ENCODE data around the gene RAB3GAP2. TPM values are rescaled to one million over a fixed set of nuclear protein-coding genes. Genes with fewer than 3 reads are reported as not detected.

RAB3GAP2 gene
- total and polyA plus RNA-seq, 9 donors, result 7.6 to 33.4 (median 24.3) TPM

DNA sequence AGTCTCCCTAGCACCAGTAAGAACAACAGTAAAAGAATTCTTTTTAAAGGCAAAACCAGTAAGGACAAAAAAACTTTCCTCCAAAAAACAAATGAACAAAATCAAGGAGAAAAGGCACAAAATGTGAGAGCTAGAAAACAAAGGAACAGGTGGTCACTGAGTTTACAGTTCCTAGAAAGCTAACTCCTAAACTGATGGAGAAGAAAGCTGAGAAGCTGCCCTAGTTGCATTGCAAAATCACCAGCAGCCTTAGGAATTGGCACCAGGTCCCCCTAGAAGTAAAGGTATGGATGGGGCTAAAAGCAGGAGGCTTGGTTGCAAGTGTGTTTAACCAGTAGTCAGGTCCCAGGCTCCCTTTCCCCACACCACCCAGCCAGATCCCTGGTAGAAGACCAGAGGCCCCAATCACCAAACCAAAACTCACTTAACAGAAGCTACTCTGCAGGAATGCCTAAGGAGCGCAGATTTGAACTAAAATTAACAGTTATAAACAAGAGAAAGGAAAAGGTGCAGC lies 47.6 kb downstream of the RAB3GAP2 start:
- no peaks in the 10 kb centered on the region for H3K36me3 ChIP-seq
- no peak overlapping the region for H3K27ac ChIP-seq
- no peak for DNase-seq
- H3K4me1 ChIP-seq (ENCODE audit: insufficient read depth), result no peaks in the 10 kb centered on the region
- no peak overlapping the region for H3K4me3 ChIP-seq
- 93 to 100% (median 95%) methylated on average over 1 of the region's 1 CpG for WGBS, 3 donors
- no peaks in the 10 kb centered on the region for H3K9me3 ChIP-seq
- intact Hi-C loops (cut with DNase I), result no loop called here
- no peaks in the 10 kb centered on the region for H3K27me3 ChIP-seq
- TF ChIP-seq EP300 (IDR thresholded peaks at IDR 0.05) (no peak), POLR2A (IDR thresholded peaks at IDR 0.05) (no peak), CTCF (IDR thresholded peaks at IDR 0.05) (no peak)

- no peaks in the 10 kb centered on the region for H3K27me3 ChIP-seq
- TF ChIP-seq CTCF (IDR thresholded peaks at IDR 0.05) (no peak), POLR2A (IDR thresholded peaks at IDR 0.05) (no peak), EP300 (IDR thresholded peaks at IDR 0.05) (no peak)
- H3K4me3 ChIP-seq, result no peak overlapping the region
- no peaks in the 10 kb centered on the region for H3K36me3 ChIP-seq
- H3K9me3 ChIP-seq, result no peaks in the 10 kb centered on the region
- WGBS, 3 donors, result 95 to 98% (median 97%) methylated on average over 2 of the region's 2 CpGs
- no peak overlapping the region for H3K27ac ChIP-seq
- DNase-seq, result no peak
- no peaks in the 10 kb centered on the region for H3K4me1 ChIP-seq (ENCODE audit: insufficient read depth)
- intact Hi-C loops (cut with DNase I), result no loop called here
Measured at GRCh38 chr1:220224033-220224432, 48.2 kb downstream of the RAB3GAP2 start.

DNA sequence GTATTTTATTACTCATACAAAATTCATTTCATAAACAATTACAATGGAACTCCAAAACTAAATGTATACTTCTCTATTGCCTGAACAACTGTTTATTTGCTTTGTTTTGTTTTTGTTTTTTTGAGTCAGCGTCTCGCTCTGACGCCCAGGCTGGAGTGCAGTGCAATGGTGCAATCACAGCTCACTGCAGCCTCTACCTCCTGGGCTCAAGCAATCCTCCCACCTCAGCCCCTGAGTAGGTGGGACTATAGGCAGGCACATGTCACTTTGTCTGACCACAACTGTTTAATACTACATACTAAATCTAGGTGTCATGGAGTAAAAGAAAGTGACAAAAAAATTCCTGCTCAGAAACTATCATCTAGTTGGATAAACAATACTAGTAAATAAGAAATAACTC lies 49.3 kb downstream of the RAB3GAP2 start:
- H3K9me3 ChIP-seq, result no peaks in the 10 kb centered on the region
- no peaks in the 10 kb centered on the region for H3K36me3 ChIP-seq
- H3K27ac ChIP-seq, result no peak overlapping the region
- no peak overlapping the region for H3K4me3 ChIP-seq
- H3K4me1 ChIP-seq (ENCODE audit: insufficient read depth), result no peaks in the 10 kb centered on the region
- DNase-seq, result no peak
- 73 to 86% (median 77%) methylated on average over 3 of the region's 3 CpGs for WGBS, 3 donors
- TF ChIP-seq POLR2A (IDR thresholded peaks at IDR 0.05) (no peak), CTCF (IDR thresholded peaks at IDR 0.05) (no peak), EP300 (IDR thresholded peaks at IDR 0.05) (no peak)
- no peaks in the 10 kb centered on the region for H3K27me3 ChIP-seq
- intact Hi-C loops (cut with DNase I), result no loop called here

GRCh38 chr1:220221670-220222069 lies 50.6 kb downstream of the RAB3GAP2 start:
- intact Hi-C loops (cut with DNase I), result no loop called here
- Histone ChIP-seq H3K27ac (no peak overlapping the region), H3K36me3 (no peaks in the 10 kb centered on the region), H3K4me1 (ENCODE audit: insufficient read depth) (no peaks in the 10 kb centered on the region), H3K4me3 (no peak overlapping the region), H3K27me3 (no peaks in the 10 kb centered on the region), H3K9me3 (no peaks in the 10 kb centered on the region)
- TF ChIP-seq EP300 (IDR thresholded peaks at IDR 0.05) (no peak), CTCF (IDR thresholded peaks at IDR 0.05) (no peak), POLR2A (IDR thresholded peaks at IDR 0.05) (no peak)
- DNase-seq, result no peak
- WGBS, 3 donors, result 85 to 88% (median 87%) methylated on average over 3 of the region's 3 CpGs

Measured in ovary (tissue), 9 donors.